NCI-H82 (cell line): ENCODE data around the gene FGGY.
A peak's percentile ranks its signal among the peaks of the same experiment; 100 is the strongest.
"Not testable (repeated sequence)": the region's sequence is repeated elsewhere in the genome, so short reads cannot be mapped to it uniquely, and the experiment has no call there.

Experiments
- DNase-seq: peaks from one replicate; lab custom pipeline; 2025; lab: John Stamatoyannopoulos, UW

FGGY gene

DNA sequence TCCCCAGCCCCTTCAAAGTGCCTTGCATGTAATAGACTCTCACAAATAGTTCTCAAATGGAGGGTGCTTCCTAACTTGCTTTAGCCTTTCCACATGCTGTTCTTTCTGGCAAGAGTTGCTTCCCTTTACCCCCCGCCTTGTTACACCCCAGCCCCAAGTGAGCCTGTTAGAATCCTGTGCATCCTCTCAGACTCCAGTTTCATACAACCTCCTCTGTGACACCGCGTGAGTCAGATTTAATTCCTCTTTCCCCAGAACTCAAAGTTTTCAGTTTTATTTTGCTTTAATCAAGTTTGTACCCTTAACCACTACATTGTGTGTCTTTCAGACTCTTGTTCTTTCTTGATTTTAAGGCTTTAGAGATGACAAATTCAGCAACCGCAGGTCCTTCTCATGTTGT is 283.4 kb downstream of the FGGY start:
- no peak for DNase-seq

DNA sequence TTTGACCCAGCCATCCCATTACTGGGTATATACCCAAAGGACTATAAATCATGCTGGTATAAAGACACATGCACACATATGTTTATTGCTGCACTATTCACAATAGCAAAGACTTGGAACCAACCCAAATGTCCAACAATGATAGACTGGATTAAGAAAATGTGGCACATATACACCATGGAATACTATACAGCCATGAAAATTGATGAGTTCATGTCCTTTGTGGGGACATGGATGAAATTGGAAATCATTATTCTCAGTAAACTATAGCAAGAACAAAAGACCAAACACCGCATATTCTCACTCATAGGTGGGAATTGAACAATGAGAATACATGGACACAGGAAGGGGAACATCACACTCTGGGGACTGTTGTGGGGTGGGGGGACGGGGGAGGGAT is 295.5 kb downstream of the FGGY start:
- not testable (repeated sequence) for DNase-seq

DNA sequence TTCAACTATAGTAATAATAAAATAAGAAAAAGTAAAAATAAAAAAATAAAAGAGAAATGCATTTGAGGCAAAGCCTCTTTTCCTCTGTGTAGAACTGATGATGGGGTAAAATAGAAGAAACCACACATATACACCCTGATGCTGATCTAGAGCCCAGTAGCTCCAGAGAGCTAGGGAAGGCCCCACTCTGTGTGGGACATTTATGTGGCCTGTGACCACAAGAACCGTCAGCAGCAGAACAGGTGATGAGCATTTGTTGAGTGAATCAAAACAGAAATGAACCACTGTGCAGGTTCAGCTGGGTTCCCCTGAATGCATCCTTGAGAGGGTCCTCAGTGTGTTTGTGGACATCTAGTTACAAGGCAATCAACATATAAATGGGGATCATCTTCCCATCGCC is 296.0 kb downstream of the FGGY start:
- DNase-seq = no peak

- peak; percentile 30 for DNase-seq
Observed at GRCh38 chr1:59593798-59594790, 297.2 kb downstream of the FGGY start.

GRCh38 chr1:59595774-59596173 is 298.9 kb downstream of the FGGY start:
- no peak for DNase-seq

DNA sequence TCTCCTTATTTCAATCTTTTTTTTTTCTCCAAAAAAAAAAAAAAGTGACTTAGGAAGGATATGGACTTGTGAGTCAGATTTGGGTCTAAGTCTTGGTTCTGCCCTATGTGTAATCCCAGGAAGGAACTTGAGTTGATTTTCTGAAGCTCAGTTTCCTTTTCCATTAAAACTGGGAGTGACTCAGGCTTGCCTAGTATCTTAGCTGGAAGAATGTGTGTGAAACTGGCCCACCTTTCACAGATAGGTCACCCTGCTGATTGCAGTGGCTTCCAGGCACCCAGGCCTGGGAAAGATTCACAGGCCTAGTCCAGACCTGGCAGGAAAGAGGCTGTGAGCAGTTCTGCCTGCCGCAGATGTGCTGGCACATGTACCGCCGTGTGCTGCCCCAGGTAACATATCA is 299.5 kb downstream of the FGGY start:
- DNase-seq = no peak

DNA sequence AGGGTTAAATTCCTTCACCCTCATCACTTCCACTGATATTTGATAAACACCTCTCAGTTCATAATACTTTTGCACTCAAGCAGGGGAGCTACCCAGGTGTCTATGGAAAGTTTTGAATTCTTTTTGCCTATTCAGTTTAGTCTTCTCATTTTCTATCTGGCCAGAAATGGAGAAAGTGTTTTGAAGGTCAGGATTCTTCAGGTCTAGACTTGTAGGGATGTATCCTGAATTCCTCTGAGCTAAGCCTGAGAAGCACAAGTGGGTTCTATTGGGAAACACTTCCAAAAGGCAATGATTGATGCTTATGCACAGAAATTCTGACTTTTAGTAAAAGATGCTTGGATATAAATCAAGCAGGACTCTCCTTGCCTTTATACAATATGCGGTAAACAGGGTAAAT is 300.1 kb downstream of the FGGY start:
- DNase-seq = no peak

- DNase-seq = no peak
Observed at GRCh38 chr1:59597420-59598119, 300.7 kb downstream of the FGGY start.

- no peak for DNase-seq
Observed at GRCh38 chr1:59598120-59598440, 301.2 kb downstream of the FGGY start.

DNA sequence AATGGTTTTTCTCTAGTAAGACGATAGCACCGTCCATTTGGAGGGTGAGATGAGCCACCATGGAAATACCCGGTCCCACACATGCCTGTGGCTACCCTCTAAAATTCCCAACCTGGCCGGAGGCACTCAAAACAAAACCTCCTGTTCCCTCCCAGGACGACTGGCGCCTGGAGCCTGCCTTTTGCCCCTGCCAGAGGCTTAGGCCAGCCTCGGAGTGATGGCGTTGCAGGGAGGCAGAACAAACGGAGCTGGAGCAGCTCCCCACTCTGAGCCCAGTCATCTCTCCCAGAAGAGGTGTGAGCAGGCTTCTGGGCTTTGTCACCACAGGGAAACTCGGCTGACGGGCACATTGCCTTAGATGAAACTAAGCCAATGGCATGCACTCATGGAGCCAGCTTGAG is 304.1 kb downstream of the FGGY start:
- DNase-seq = no peak

DNA sequence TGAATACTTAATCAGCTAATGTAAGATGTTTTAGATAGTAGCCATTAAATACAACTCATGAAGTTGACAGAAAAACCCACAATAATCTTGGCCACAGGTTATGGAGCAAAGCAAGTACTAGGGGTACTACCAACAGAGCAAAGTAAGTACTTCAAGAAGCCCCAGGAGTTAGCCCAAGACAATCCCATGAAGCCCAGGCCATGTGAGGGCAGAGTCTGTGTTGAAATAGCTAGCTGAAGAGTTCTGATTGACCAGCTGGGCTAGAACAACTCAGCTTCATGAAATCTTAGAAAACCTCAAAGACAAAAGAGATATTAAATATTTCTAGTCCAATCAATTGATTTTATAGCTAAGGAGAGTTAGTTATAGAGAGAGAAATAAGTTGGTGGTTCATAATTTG is 304.9 kb downstream of the FGGY start:
- DNase-seq = no peak

GRCh38 chr1:59604191-59604590 is 307.3 kb downstream of the FGGY start:
- no peak for DNase-seq

GRCh38 chr1:59605184-59605583 is 308.3 kb downstream of the FGGY start:
- DNase-seq = no peak

- no peak for DNase-seq
Observed at GRCh38 chr1:59605761-59606160, 308.9 kb downstream of the FGGY start.

DNA sequence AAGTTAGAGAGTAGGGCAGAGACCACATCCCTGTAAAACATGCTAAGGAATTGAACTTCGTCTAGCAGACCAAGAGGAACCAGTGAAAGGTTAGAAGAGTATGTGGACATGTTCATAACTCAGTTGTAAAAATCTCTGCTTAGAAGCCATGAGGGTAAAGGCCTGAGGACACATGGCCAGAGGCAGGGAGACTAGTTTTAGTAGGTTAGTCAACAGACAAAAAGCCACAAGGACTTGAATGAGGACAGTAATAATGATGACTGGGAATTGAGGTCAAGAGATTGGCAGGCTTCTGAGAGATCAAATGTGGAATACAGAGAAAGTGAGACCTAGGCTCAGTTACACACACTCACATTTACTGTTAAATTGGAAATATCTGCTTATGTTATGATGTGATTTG is 312.4 kb downstream of the FGGY start:
- DNase-seq = no peak

DNA sequence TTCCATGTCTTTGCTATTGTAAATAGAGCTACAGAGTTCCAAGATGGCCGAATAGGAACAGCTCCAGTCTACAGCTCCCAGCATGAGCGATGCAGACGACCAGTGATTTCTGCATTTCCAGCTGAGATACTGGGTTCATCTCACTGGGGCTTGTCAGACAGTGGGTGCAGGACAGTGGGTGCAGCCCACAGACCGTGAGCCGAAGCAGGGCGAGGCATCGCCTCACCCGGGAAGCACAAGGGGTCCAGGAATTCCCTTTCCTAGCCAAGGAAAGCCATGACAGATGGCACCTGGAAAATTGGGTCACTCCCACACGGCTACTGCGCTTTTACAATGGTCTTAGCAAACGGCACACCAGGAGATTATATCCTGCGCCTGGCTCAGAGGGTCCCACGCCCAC is 313.6 kb downstream of the FGGY start:
- not testable (repeated sequence) for DNase-seq

GRCh38 chr1:59617434-59617833 is 320.5 kb downstream of the FGGY start:
- no peak for DNase-seq

DNA sequence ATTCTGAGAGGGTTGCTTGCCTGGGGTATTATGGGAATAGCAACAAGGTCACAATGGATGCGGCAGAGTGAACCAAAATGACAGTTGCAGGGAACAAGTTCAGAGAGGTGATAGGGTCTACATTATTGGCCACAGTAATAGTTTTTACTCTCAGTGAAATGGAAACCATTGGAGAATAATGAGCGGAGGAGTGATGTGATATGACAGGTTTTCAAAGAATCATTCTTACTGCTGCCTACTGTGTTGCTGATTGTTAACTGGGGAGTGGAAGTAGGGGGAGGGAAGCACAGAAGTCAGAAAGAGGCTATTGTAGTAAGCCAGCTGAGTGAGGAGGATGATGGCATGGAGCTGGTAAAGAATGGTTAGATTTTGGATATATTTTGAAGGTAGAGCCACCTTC is 322.7 kb downstream of the FGGY start:
- DNase-seq = no peak

DNA sequence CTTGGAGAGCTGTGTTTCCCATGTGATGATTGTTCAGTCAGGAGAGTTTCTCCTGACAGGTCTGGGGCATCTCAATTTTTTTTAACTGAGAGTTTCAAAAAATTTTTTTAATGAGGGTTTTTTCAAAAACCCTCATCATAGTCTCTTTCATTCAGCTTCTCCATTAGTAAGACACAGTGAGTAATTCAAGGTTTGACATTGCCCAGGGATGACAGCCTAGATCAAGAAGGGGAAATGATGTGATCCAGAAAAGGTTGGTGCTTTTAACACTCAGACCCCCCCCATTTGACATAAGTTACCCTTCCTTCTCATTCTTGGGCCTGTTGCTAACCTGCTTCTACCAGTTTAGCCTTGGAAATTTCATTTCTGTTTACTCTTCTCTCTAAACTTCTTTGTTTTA is 328.5 kb downstream of the FGGY start:
- DNase-seq = no peak

GRCh38 chr1:59631561-59632255 is 334.8 kb downstream of the FGGY start:
- DNase-seq = peak; percentile 80

- peak; percentile 53 for DNase-seq
Observed at GRCh38 chr1:59635097-59635496, 338.2 kb downstream of the FGGY start.

- DNase-seq = no peak
Observed at GRCh38 chr1:59638231-59638711, 341.4 kb downstream of the FGGY start.

DNA sequence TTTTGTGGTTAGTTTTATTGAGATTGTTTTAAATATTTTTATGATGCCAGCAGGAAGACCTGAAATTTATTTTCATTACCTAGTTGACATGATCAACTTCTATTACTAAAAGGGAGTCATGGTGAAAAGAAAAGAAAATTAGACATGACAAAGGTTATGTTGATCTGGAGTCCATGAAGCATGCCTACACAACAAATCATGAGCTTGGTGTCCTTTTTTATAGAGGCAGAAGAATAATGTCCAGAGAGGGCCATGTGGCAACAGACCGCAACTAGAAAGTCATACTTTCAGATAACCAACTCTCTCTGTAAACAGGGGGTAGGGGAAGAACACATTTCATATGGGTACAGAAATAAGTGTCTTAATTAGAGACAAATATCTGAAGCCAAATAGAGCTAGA is 342.4 kb downstream of the FGGY start:
- DNase-seq = no peak
